Activated CD8-positive, alpha-beta memory T cell treated with anti-CD3 and anti-CD28 coated beads for 36 hours (primary cell): Measurements from ENCODE around the gene SCTR. TPM values are rescaled to one million over a fixed set of nuclear protein-coding genes. Genes with fewer than 3 reads are reported as not detected.

Source experiments
- CTCF ChIA-PET: fragments of 350-600 bp; sonication (Branson Sonifier 250); formaldehyde crosslinking; loops from one replicate; lab custom pipeline; 2021; ENCODE audit warnings: antibody characterized with exemption; lab: Charles Lee
- POLR2A ChIA-PET: fragments of 350-600 bp; sonication (Branson Sonifier 250); formaldehyde crosslinking; loops from one replicate; lab custom pipeline; 2021; ENCODE audit warnings: antibody characterized with exemption; lab: Charles Lee
- total RNA-seq, 2 experiments: library from RNA; stranded (reverse); gene quantifications; one replicate each; pipeline ENCODE4 v1.2.3, GENCODE V29; 2021

SCTR gene
- total RNA-seq, 2 experiments from 2014 or later, result not detected

- ChIA-PET POLR2A (interaction anchor here (0.6 kb wide), 1 partner anchor 30 kb away, joined by 5 read pairs; the partner anchor contains the start of gene TMEM37), CTCF (interaction anchor here (0.6 to 1.2 kb wide), 2 partner anchors 9 to 53 kb away, joined by 3 read pairs; no protein-coding TSS in a partner anchor)
Observed at GRCh38 chr2:119461811-119462210, 62.5 kb downstream of the SCTR start.

GRCh38 chr2:119460076-119460475 lies 64.2 kb downstream of the SCTR start:
- POLR2A ChIA-PET, result no interaction called here
- CTCF ChIA-PET, result no interaction called here

GRCh38 chr2:119455066-119455718 lies 69.1 kb downstream of the SCTR start:
- POLR2A ChIA-PET, result no interaction called here
- CTCF ChIA-PET, result no interaction called here

- POLR2A ChIA-PET, result no interaction called here
- CTCF ChIA-PET, result no interaction called here
Observed at GRCh38 chr2:119453972-119454593, 70.2 kb downstream of the SCTR start.

GRCh38 chr2:119451336-119452050 lies 72.8 kb downstream of the SCTR start:
- POLR2A ChIA-PET, result no interaction called here

GRCh38 chr2:119449521-119449920 lies 74.8 kb downstream of the SCTR start:
- POLR2A ChIA-PET, result no interaction called here
- CTCF ChIA-PET, result no interaction called here

More at GRCh38 chr2:119451336-119452050, 72.8 kb downstream of the SCTR start:
- CTCF ChIA-PET, result interaction anchor here (1.2 kb wide), 1 partner anchor 10 kb away, joined by 3 read pairs; no protein-coding TSS in a partner anchor

GRCh38 chr2:119448427-119449141 lies 75.7 kb downstream of the SCTR start:
- ChIA-PET CTCF (no interaction called here), POLR2A (no interaction called here)

GRCh38 chr2:119446037-119446436 lies 78.2 kb downstream of the SCTR start:
- CTCF ChIA-PET, result no interaction called here

GRCh38 chr2:119442850-119443249 lies 81.4 kb downstream of the SCTR start:
- POLR2A ChIA-PET, result no interaction called here

More at GRCh38 chr2:119446037-119446436, 78.2 kb downstream of the SCTR start:
- POLR2A ChIA-PET, result no interaction called here

GRCh38 chr2:119442226-119442619 lies 82.1 kb downstream of the SCTR start:
- ChIA-PET POLR2A (no interaction called here), CTCF (no interaction called here)

More at GRCh38 chr2:119442850-119443249, 81.4 kb downstream of the SCTR start:
- CTCF ChIA-PET, result no interaction called here

- CTCF ChIA-PET, result no interaction called here
- POLR2A ChIA-PET, result no interaction called here
Observed at GRCh38 chr2:119441376-119442225, 82.7 kb downstream of the SCTR start.

GRCh38 chr2:119440873-119441272 lies 83.4 kb downstream of the SCTR start:
- ChIA-PET CTCF (no interaction called here), POLR2A (no interaction called here)

- ChIA-PET CTCF (no interaction called here), POLR2A (no interaction called here)
Observed at GRCh38 chr2:119440501-119440870, 83.8 kb downstream of the SCTR start.

GRCh38 chr2:119439574-119440500 lies 84.4 kb downstream of the SCTR start:
- ChIA-PET CTCF (no interaction called here), POLR2A (no interaction called here)

- POLR2A ChIA-PET, result no interaction called here
- CTCF ChIA-PET, result no interaction called here
Observed at GRCh38 chr2:119438726-119439284, 85.5 kb downstream of the SCTR start.

GRCh38 chr2:119438128-119438656 lies 86.1 kb downstream of the SCTR start:
- ChIA-PET POLR2A (no interaction called here), CTCF (no interaction called here)

- ChIA-PET CTCF (no interaction called here), POLR2A (no interaction called here)
Observed at GRCh38 chr2:119436993-119437772, 87.1 kb downstream of the SCTR start.
